ENCODE measurements around the gene ANTXR2.
"Not testable (repeated sequence)": the region's sequence is repeated elsewhere in the genome, so short reads cannot be mapped to it uniquely, and the experiment has no call there.

Gene ANTXR2

DNA sequence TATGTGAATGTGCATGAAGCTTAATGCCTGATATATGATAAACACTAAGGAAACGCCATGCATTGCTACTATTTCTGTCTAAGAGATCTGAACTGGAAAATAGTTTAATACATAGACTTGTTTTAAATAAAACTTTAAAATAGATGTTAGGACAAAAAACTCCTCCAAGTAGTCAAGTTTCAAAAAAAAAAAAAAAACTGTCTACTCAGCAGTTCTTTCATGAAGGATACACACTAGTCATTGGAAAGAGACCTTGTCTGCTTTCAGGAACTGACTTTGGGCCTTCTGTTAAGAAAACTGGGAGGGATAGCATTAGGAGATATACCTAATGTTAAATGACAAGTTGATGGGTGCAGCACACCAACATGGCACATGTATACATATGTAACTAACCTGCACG, 138.4 kb downstream of the ANTXR2 start:
- DNase-seq (ENCODE audit: insufficient read length, low spot score) = no peak
- no peak for FAIRE-seq

GRCh38 chr4:79927931-79928330, 145.1 kb downstream of the ANTXR2 start:
- no peak for DNase-seq (ENCODE audit: insufficient read length, low spot score)
- FAIRE-seq = no peak

DNA sequence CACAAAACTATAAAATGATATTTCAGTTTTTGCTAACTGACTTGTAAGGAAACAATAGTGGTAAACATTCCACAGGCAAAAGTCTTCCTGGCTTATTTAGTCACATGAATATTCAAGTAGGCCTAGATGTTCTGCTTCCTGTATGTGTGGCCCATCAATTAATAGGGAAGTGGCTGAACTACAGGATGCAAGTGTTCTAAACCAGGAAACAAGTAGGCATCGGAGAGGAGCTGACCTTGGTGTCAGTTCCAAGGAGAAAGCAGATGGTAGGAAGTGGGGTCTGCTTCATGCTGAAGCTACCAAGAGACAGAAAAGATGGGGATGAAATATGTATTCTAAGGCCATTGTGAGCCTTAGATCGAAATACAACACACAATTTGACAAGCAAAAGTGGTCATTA, 149.7 kb downstream of the ANTXR2 start:
- no peak for FAIRE-seq
- DNase-seq (ENCODE audit: insufficient read length, low spot score) = no peak

DNA sequence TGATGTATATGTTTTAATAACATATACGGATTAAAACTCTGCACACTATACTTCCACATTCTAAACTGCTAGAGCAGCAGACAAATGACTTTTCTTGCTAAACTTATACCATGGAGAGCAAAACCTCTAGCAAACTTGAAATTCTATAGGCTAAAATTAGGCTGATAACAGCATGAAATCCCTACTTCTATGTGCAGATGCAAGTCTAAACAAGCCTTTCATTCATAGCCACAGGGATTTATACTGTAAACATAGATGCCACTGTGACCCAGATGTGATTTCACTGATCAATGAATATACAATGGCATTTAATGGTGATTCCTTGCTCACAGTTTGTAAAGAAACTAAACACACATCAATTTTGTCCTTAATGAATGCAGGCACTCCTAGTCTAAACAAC, 151.0 kb downstream of the ANTXR2 start:
- FAIRE-seq = no peak
- DNase-seq (ENCODE audit: insufficient read length, low spot score) = no peak

DNA sequence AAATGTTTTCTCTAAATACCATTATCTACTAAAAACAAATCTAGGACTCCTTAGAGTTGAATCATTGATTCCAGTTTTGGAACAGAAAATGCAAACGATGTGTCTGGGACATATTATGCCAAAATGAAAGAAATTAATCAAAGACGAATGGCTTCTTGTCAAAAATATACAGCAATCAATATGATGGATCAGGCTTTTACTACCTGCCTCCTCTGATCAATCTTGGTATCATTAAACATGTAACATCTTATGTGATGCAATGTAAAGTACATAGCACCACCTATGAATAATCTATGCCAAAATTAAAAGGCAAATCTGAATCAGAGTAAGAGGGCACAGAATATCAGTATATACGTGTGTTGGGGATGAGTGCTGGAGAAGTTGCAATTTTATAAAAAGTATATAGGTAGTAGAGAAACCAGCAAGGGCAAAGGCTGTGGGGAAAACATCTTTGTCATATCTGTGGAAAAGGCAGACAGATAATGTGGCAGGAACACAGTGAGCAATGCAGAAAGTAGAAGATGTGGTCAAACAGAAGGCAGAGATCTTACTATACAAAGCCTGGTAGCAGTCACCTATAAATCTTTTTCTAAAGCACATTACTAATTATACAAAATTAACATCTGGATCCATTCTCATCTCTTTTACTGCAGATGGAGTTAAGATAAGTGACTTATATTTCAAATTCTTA, 152.7 kb downstream of the ANTXR2 start:
- DNase-seq (ENCODE audit: insufficient read length, low spot score) (no peak), FAIRE-seq (no peak)

GRCh38 chr4:79918292-79918691, 154.7 kb downstream of the ANTXR2 start:
- FAIRE-seq (no peak), DNase-seq (ENCODE audit: insufficient read length, low spot score) (no peak)

- FAIRE-seq (no peak), DNase-seq (ENCODE audit: insufficient read length, low spot score) (peak; percentile 2)
These were observed 155.8 kb downstream of the ANTXR2 start for GRCh38 chr4:79917246-79917645.

GRCh38 chr4:79915246-79915645, 157.8 kb downstream of the ANTXR2 start:
- FAIRE-seq (no peak), DNase-seq (ENCODE audit: insufficient read length, low spot score) (no peak)

- FAIRE-seq (no peak), DNase-seq (ENCODE audit: insufficient read length, low spot score) (no peak)
These were observed 159.4 kb downstream of the ANTXR2 start for GRCh38 chr4:79913581-79913980.

DNA sequence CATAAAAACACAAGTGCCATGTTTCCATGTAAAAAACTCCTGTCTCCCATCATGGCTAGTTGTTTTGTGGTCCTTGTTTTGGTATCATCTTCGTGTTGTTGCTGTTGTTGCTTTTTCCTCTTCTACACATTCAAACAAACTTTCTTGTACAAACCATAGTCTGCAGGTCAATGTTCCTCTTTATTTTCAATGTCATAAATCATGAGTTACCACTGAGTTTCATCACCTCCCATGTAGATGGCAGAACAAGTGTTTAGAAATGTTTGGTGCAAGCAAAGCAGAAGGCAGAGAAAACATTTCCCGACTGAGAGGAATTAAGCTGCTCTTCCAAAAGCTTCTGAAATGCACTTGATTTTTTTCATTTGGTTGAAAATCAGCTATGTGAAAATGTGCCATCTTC, 166.0 kb downstream of the ANTXR2 start:
- no peak for DNase-seq (ENCODE audit: insufficient read length, low spot score)
- FAIRE-seq = no peak

- FAIRE-seq (no peak), DNase-seq (ENCODE audit: insufficient read length, low spot score) (no peak)
These were observed 166.7 kb downstream of the ANTXR2 start for GRCh38 chr4:79906303-79906702.

GRCh38 chr4:79905212-79905611, 167.8 kb downstream of the ANTXR2 start:
- no peak for DNase-seq (ENCODE audit: insufficient read length, low spot score)
- no peak for FAIRE-seq

DNA sequence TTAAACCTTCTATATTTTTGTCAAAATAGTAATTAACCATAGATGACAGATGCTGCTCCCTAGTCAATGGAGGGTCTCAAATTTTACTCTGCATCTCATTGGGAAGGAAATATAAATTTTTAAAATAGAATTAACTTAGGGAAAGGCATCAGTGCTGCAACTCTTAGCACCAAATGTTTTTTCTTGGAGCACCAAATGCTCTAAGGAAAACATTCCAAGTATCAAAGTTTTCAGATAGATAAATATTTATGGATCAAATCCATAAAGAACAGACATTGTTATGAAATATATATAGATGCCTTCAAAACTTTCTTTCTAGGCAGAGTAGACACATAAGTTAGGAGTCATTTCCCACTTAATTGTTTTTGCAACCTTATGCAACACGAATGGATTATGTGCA, 168.7 kb downstream of the ANTXR2 start:
- FAIRE-seq (no peak), DNase-seq (ENCODE audit: insufficient read length, low spot score) (no peak)

GRCh38 chr4:79900182-79900581, 172.8 kb downstream of the ANTXR2 start:
- no peak for DNase-seq (ENCODE audit: insufficient read length, low spot score)
- no peak for FAIRE-seq

DNA sequence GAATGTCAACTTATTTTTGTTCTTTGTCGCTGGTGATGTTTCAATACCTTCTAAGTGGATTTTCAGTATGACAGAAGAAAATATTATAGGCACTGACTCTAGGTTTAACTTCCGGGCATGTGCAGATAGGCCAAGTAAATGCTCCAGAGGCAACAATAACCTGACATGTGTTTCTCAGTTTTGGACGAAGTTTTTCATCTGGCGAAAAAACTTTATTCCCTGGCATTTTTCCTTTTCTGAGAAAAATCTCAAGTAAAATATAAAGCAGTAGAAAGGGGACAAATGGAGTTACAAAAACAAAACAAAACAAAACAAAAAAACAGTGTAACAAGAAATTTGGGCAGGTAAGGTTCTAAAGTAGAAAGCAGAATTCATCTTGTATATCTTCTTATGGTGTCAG, 173.5 kb downstream of the ANTXR2 start:
- no peak for FAIRE-seq
- no peak for DNase-seq (ENCODE audit: insufficient read length, low spot score)

DNA sequence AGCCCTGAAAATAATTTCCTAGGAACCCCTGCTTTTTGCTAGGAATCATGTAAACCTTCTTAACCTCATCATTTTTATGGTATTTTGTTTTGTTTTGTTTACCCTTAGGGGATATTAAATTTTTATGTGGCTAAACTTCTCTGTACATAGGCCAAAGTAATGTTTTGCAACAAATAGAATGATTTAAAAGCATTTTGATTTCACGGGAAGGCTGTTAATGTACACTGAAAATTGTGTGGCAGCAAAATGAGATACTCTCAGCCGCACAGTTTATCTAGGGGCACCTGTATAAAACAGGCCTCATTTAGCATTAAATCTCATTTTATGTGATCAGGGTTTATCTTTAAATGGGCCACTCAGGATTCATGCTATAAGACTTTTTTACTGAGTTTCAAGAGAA, 175.0 kb downstream of the ANTXR2 start:
- no peak for FAIRE-seq

GRCh38 chr4:79897174-79897573, 175.9 kb downstream of the ANTXR2 start:
- FAIRE-seq (no peak), DNase-seq (ENCODE audit: insufficient read length, low spot score) (no peak)

More for the DNA sequence above, 175.0 kb downstream of the ANTXR2 start:
- DNase-seq (ENCODE audit: insufficient read length, low spot score) = no peak

DNA sequence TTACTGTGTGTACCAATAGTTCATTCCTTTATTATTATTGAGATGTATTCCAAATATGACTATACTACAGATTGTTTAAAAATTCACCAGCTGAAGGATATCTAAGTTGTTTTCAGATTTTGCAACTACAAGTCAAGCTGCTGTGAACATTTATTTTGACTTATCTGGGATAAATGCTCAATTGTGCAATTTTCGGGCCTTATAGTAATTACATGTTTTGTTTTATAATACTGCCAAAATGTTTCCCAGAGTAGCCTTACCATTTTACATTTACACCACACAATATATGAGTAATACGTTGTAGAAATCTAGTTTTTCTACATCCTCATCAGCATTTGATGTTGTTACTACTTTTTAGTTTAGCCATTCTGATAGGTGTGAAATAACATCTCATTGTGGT, 179.6 kb downstream of the ANTXR2 start:
- FAIRE-seq (no peak), DNase-seq (ENCODE audit: insufficient read length, low spot score) (no peak)

GRCh38 chr4:79889026-79889425, 184.0 kb downstream of the ANTXR2 start:
- FAIRE-seq; DNase-seq (ENCODE audit: insufficient read length, low spot score): not testable (repeated sequence)

DNA sequence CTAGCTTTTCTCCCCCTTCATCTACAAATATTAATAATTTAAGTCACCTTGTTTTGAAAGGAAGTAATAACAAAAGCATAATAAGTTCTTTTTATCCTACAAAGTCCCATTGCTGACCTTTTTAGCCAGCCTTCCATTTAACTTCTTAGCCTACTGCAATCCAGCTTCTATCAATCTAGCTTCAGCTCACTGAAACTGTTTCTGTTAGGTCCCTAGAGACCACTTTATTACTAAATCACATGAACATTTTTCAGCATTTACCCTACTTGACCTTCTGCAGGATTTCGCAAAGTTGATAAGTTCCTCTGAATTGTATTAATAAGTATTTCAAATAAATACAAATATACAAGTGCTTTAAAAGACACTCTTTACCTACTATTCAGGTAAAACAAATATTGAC, 186.5 kb downstream of the ANTXR2 start:
- DNase-seq (ENCODE audit: insufficient read length, low spot score) (no peak), FAIRE-seq (no peak)

GRCh38 chr4:79886021-79886420, 187.0 kb downstream of the ANTXR2 start:
- DNase-seq (ENCODE audit: insufficient read length, low spot score) (no peak), FAIRE-seq (no peak)

DNA sequence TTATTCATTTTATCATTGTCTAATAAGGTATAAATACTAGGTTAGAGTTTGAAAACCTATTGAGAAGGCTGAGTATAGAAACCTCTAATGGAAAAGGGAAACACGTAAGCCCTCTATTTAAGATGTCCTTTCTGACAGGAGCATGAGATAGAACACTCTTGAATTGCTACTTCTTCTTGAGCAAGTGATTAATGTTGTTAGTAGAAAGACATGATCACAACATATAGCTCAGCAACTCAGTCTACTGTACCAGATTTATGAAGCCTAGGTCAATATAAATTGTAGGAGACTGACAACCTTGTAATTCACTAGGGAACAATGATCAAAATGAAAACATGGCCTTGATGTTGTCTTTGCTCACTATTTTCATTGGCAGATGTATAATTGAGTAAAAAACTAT, 189.7 kb downstream of the ANTXR2 start:
- FAIRE-seq (no peak), DNase-seq (ENCODE audit: insufficient read length, low spot score) (no peak)

DNA sequence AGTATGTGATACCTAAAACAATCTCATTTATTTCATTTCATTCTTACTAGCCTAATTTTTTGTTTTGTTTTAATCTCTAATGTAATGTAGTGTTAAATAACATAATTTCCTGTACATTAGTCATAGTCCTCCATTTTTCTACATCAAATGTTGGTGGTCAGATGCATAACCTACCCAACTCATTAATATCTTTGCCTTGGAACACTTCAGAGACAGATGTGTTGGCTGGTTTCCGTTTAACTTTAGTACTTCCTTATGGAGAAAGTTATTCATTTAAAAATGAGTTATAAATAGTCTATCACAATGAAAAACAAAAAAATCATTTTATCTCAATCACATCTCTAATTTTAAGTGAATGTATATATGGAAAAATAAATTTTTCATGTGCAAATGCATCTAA, 190.2 kb downstream of the ANTXR2 start:
- DNase-seq (ENCODE audit: insufficient read length, low spot score) (no peak), FAIRE-seq (no peak)
